Subcutaneous adipose tissue (tissue), 4 donors: ENCODE measurements around the gene SPHK2. TPM values are rescaled to one million over a fixed set of nuclear protein-coding genes. Genes with fewer than 3 reads are reported as not detected.

Source experiments
- CTCF ChIP-seq: fragments of 450-650 bp; IDR thresholded peaks from one replicate; pipeline ENCODE4 v1.5.1; 2016; ENCODE audit warnings: low read depth, mild to moderate bottlenecking, control low read depth, antibody characterized with exemption, moderate library complexity
- total RNA-seq, 4 donors: library from RNA; depleted of rRNA; stranded (reverse); fragments of >200 nt; gene quantifications; one replicate each; pipeline ENCODE4 v1.1.0, GENCODE V29; 2016

SPHK2 gene
- total RNA-seq, 4 donors from 2014 or later: 4.9 to 33.2 (median 9.1) TPM

GRCh38 chr19:48669903-48670668, 50.8 kb downstream of the SPHK2 start:
- no peak for TF ChIP-seq CTCF

GRCh38 chr19:48670699-48671445, 51.6 kb downstream of the SPHK2 start:
- no peak for TF ChIP-seq CTCF

GRCh38 chr19:48671446-48671995, 52.2 kb downstream of the SPHK2 start:
- no peak for TF ChIP-seq CTCF

- TF ChIP-seq CTCF: no peak
Measured at GRCh38 chr19:48672994-48673393, 53.7 kb downstream of the SPHK2 start, which contains the start of gene NTN5. Gene NTN5, minus strand, starts transcription at chr19:48673017. Its CDS starts 2,031 bp downstream, at chr19:48670986.

GRCh38 chr19:48673436-48674100, 54.3 kb downstream of the SPHK2 start:
- no peak for TF ChIP-seq CTCF

GRCh38 chr19:48674216-48674809, 55.0 kb downstream of the SPHK2 start:
- no peak for TF ChIP-seq CTCF
